HG02571 (cell line): Measurements from ENCODE around the gene SRM.
"Not testable (repeated sequence)": the region's sequence is repeated elsewhere in the genome, so short reads cannot be mapped to it uniquely, and the experiment has no call there.

Source experiments
- ATAC-seq: cut with Tn5 transposase; IDR thresholded peaks from one replicate; pipeline ENCODE4 v1.9.1; 2021; ENCODE audit warnings: mild to moderate bottlenecking, moderate library complexity; ENCODE audit not compliant: unreplicated experiment

SRM gene

GRCh38 chr1:11023201-11023600 lies 36.6 kb downstream of the SRM start:
- ATAC-seq, result no peak

DNA sequence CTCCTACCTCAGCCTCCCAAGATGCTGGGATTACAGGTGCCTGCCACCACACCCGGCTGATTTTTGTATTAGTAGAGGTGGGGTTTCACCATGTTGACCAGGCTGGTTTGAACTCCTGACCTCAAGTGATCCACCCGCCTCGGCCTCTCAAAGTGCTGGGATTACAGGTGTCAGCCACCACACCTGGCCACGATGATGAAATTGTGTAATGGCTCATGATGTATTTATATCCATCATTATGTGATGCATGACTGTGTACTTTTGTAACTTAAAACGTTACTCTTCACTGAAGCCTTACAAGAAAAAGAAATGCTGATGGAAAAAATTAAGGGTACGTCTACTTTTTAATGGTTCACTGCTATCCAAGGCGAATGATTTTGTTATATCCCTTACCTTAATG lies 39.8 kb downstream of the SRM start:
- ATAC-seq, result no peak

GRCh38 chr1:11019358-11019757 lies 40.5 kb downstream of the SRM start:
- not testable (repeated sequence) for ATAC-seq

- ATAC-seq, result no peak
These were observed 46.7 kb downstream of the SRM start for GRCh38 chr1:11013160-11013531.

GRCh38 chr1:11012260-11013159 lies 47.3 kb downstream of the SRM start, which contains the start of gene TARDBP:
TSS of gene TARDBP (plus strand) at chr1:11012654. CDS start at chr1:11013728, 1,074 bp downstream.
- ATAC-seq, result peak; percentile 83
